ENCODE results near the gene SHLD3.

- TF ChIP-seq CTCF (conservative IDR thresholded peaks at IDR 0.05 in 1 of 2, IDR thresholded peaks at IDR 0.05 in 1 of 2; ENCODE audit: low read depth in 1 of 2, low read length in 2 of 2) (peak; percentile 40 to 61), EZH2 (IDR thresholded peaks at IDR 0.05; ENCODE audit: low read length, missing control alignments) (no peak)
These were observed 39.1 kb downstream of the SHLD3 start for GRCh38 chr5:65663804-65664521.

Data from fibroblast of lung (primary cell).